ENCODE measurements around the gene SAMD1.

The SAMD1 gene

GRCh38 chr19:14113762-14114414, 23.3 kb upstream of the SAMD1 start:
- in situ Hi-C loops (cut with MboI; ENCODE audit: low sequenced_read_pairs), result no loop called here

DNA sequence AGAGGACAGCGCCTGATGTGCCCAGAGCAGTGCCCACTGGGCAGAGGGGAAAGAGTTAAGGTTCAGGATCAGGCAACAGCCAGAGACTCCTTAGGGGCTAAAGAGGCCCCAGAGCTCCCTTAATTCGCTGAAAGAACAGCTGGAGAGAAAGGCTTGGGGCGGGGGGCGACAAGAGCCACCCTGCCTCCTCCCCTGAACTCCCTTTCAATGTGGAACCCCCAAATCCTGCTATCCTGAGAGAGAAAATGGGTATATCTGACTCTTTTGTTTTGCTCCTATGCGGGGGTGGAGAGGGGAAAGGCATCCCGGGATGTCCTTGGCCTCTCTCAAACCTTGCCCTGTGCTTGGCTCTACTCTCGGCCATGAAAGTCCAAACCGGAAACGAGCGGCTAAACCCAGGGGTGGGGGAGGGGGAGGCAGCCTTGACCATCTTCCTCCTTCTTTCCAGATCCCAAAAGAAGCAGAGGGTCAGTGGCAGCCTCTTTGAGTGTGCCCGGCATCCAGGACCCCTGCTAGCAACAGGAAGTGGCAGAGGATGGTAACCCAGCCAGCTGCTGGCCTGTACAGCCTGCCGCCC, 22.3 kb upstream of the SAMD1 start:
- in situ Hi-C loops (cut with MboI; ENCODE audit: low sequenced_read_pairs), result no loop called here

DNA sequence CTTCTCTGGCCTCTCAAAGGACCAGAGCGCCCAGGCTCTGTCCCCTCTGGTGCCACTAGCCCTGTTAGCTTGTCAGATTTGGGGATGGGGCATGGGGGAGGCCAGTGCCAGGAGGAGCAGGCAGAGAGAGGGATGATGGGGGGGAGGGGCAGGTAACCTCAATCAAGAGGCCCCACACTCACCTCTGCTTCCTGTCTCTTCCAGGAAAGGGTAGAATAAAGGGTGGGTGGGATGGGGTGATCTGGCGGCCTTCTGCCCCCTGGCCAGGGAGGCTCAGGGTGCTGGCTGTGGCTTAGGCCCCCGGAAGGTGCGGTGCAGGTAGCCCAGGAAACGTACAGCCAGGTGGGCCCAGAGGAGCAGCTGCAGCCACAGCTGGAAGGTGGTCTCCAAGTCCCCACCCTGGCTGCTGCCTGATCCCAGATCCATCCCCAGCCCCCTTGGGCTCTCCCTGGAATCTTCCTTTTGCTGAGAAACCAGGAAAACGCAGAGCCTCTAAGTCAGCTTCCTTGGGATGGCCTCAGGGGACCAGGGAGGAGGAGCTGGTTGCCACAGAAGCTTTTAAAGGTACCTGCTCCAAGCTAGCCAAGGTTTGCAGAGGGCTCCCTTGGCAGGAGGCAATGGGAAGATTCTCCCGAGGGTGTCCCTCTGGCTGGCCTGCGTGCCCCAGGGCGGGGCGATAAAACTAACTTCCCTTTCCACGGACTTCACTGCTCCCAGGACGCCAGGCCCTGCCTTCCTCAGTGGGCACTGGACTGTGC, 21.7 kb upstream of the SAMD1 start:
- in situ Hi-C loops (cut with MboI; ENCODE audit: low sequenced_read_pairs), result no loop called here

DNA sequence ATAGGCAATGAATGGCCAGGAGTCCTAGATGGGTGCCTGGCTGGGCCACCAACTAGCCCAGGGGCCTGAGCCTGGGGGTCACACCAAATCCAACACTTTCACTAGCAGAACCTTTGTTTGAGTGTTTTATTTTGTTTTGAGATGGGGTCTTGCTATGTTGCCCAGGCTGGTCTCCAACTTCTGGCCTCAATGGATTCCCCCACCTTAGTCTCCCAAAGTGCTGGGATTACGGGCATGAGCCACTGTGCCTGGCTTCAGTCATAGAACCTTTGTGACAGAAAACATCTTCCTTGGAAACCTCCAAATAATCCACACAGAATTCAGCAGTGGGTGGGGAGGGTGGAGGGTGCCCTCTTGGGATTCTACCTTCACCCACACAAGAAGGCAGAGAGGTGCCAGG, 20.9 kb upstream of the SAMD1 start:
- in situ Hi-C loops (cut with MboI; ENCODE audit: low sequenced_read_pairs), result no loop called here

GRCh38 chr19:14110650-14111049, 20.1 kb upstream of the SAMD1 start:
- in situ Hi-C loops (cut with MboI; ENCODE audit: low sequenced_read_pairs), result no loop called here

DNA sequence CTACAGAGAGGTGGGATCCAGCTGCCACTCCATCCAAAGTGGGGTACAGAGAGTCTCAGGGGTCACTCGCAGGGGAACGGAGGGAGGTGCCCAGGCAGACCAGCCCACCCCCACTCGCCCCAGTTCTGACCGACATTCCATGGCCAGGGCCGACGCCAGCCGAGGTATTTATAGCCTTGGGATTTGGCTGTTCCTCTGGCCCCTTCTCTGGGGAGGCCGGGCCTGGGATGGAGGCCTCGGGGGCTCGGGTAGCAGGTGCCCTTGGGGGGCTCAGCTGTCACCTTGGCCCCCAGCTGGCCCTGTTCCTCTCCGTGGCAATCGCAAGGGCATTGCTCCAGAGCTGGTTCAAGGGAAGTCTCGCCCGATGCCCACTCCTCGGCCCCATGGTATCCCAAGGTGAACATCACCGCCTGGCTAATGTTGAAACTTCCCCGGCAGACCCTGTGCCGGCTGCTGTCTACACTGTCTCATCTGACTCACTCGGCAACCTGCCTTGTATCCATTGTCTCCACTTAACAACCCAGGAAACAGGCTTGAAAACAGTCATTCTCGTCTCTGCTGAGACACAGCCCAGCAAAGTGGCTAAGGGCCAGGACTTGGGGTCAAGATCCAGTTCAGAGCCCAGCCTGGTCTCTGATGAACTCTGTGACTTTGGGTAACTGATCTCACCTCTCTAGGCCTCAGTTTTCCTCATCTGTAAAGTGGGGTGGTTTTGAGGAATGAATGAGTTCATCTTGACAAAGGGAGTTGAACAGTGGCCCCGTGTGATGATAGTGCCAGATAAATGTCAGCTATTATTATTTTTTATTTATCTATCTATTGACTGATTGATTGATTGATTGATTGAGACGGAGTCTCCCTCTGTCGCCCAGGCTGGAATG, 17.3 kb upstream of the SAMD1 start:
- in situ Hi-C loops (cut with MboI; ENCODE audit: low sequenced_read_pairs), result no loop called here

DNA sequence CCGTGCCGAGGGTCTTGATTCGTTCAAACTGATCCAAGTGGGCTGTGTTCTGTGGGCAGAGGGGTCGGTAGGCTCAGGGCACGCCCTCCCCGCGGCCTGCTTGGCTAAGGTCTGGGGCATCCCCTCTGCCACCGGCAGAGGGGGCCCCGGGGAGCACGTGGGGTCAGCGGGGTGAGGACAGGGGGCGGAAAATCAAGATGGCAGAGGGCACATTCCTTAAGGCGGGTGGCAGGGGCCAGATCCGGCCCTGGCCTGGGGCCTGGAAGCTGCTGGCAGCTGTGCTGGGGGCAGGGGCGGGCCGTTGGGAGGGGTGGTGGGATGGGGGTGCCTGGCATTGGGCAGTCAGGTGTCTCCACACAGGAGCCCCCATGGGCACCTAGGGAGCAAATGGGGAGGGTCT, 16.3 kb upstream of the SAMD1 start:
- in situ Hi-C loops (cut with MboI; ENCODE audit: low sequenced_read_pairs), result no loop called here

GRCh38 chr19:14105680-14106079, 15.1 kb upstream of the SAMD1 start:
- in situ Hi-C loops (cut with MboI; ENCODE audit: low sequenced_read_pairs), result no loop called here

GRCh38 chr19:14103310-14103709, 12.8 kb upstream of the SAMD1 start:
- in situ Hi-C loops (cut with MboI; ENCODE audit: low sequenced_read_pairs), result no loop called here

DNA sequence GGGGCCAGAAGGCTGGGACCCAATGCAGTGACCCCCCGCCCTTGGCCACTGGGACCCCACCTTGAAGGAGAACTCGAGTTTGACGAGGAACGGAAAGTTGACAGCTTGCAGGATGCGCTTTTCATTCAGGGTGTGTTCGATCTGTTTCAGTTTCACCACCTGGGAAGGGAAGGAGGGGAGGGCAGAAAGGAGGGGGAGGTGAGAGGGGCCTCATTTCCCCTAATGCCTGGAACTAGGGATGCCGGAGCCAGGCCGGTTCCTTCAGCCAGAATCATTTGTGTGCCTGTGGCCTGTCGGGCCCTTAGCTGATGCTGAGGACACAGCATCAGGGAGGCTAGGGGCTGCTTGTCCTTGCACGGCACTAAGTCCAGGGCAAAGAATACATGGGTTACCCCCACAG, 12.2 kb upstream of the SAMD1 start:
- in situ Hi-C loops (cut with MboI; ENCODE audit: low sequenced_read_pairs), result no loop called here

DNA sequence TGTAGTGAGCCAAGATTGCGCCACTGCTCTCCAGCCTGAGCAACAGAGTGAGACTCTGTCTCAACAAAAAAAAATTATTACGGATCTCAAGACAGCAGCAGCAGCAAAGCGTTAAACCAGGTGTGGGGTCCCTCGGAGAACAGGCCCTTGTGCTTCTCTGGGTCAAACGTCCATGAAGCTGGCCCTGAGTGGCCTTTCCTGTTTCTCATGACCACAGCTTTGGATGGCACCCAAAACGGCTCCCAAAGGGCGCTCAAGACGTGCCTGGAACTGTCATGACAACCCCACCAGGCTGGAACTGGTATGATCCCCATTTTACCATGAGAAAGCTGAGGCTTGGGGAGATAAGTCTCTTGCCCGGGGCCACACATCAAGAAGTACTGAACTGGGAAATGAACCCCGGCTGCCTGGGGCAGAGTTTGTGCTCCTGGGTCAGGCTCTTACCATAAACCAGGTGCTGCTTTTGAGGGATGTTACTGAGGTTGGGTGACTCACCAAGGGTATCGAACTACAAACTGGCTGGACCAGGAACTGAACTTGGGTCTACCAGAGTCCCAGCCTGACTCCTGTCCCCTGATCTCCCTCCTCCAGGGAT, 11.6 kb upstream of the SAMD1 start:
- in situ Hi-C loops (cut with MboI; ENCODE audit: low sequenced_read_pairs), result no loop called here

GRCh38 chr19:14101003-14101545, 10.5 kb upstream of the SAMD1 start:
- in situ Hi-C loops (cut with MboI; ENCODE audit: low sequenced_read_pairs), result no loop called here

DNA sequence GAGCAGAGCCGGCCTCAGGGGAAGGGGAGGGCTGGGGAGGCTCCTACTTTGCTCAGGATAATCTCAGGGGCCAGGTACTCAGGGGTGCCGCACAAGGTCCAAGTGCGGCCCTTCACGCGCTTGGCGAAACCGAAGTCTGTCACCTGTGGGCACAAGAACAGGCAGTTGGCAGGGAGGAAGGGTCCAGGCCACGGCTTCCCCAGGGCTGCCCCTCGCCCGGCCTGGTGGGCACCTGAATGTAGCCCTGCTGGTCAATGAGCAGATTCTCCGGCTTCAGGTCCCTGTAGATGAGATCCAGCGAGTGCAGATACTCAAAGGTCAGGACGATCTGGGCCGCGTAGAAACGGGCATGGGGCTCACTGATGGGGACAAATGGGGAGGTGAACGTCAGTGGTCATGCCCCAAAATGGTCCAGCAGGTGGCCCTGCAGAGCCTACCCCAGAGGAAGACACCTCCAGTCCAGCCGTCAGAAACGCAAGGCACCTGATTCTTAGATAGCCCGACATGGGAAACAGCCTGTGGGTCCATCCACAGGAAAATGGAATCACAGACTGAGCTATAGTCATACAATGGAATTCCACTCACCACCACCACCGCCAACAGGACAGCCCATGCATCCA, 7.1 kb upstream of the SAMD1 start:
- in situ Hi-C loops (cut with MboI; ENCODE audit: low sequenced_read_pairs), result no loop called here

DNA sequence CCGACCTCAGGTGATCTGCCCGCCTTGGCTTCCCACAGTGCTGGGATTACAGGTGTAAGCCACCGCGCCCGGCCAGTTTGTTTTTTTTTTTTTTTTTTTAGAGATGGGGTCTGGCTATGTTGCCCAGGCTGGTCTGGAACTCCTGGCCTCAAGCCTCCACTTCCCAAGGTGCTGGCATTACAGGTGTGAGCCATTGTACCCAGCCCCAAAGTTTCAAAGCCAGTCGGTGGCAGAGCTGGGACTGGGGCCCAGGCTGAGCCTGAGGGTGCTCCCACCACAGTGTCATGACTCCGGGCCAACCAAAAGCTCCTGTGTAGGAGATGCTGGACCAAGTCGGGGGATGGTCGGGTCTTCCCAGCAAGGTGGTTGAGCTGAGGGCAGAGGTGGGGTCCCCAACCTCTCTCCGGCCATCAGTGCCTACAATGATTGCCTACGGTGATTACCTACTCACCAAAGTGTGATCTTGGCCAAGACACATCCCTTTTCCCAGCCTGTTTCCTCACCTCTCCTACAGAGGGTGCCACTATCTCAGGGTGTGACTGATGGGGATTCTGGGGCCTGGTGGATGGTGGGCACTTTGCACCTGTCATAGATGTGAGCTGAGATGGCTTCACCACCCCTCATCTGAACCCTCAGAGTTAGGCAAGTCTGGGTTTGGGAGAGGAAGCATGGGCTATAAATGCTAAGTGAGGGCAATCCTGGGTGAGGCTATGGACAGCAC, 5.9 kb upstream of the SAMD1 start:
- in situ Hi-C loops (cut with MboI; ENCODE audit: low sequenced_read_pairs), result no loop called here

GRCh38 chr19:14094854-14095253, 4.3 kb upstream of the SAMD1 start:
- in situ Hi-C loops (cut with MboI; ENCODE audit: low sequenced_read_pairs), result no loop called here

- in situ Hi-C loops (cut with MboI; ENCODE audit: low sequenced_read_pairs), result no loop called here
Observed at GRCh38 chr19:14093117-14093823, 2.7 kb upstream of the SAMD1 start.

DNA sequence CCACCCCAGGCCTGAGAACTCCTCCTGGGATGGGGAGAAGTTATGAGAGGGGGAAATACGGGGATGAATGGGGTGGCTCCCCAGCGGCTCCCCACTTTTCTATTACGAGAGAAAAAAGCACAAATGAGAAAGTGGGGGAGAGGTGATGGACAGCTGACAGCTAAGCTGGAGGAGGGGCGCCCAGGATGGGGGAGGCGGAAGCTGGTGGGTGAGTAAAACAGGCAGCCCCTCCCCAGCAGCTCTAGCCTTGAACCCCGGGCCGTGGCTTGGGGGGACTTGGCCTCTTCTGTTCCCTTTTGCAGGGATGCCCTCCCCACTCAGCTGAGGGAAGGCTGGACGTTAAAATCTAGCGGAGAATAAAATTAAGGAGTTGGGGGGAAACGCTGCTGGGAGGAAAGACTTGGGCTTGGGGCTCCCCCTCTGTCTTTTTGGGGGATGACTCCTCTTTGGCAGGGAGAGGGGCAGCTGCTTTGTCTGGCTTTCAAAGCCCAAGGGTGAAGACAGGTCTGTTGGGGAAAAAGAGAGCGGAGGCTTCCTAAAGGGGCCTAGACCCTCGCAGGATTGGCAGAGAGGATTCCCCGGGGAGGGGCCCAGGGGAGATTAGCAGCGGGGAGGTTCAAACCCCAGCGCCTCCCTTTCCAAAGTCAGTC, 1.4 kb upstream of the SAMD1 start:
- in situ Hi-C loops (cut with MboI; ENCODE audit: low sequenced_read_pairs), result no loop called here

DNA sequence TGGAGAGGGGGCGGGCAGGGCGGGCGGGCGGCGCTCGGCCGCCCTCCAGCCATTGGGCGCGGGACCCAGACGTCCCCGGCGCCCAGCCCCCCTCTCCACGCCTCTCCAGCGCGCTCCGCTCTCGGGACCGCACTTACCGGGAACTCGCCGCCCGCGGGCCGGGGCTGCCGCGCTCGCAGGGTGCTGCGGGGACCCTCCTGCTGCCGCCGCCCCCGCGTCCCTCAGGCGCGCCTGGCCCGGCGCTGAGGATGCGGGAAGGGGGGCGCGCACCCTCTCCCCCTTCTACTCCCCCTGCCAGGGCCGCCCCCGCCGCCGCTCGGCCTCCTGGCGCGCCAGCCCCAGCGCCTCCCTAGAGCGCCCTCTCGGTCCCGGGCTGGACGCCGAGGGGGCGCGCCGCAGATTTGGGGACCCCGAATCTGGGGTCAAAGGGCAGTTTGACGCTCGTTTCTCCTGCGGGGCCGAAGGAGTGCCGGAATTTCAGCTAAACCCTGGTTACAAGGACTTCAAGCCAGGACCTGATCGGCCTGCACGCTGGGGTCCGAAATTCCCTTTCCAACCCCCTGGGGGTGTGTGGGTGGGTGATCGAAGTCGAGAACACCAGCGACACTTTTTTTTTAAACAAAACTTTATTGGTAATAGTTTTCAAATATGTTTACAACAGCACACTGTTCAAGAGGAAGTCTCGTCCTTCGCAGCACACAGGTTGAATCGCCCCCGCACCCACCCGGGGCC, 696 bp upstream of the SAMD1 start:
- in situ Hi-C loops (cut with MboI; ENCODE audit: low sequenced_read_pairs), result no loop called here

All from HL-60/S4 (cell line).